PC-3 (cell line): ENCODE results near the gene EMC1. TPM values are rescaled to one million over a fixed set of nuclear protein-coding genes. Genes with fewer than 3 reads are reported as not detected.
A peak's percentile ranks its signal among the peaks of the same experiment; 100 is the strongest.

Source experiments
- ATAC-seq: fragments of 200-7000 bp; cut with Tn5 transposase; 2 replicates; pipeline ENCODE4 v1.9.1; 2020; ENCODE audit warnings: mild to moderate bottlenecking, moderate library complexity
- BruUV-seq: library from RNA; stranded (reverse); fragments of 400-500 nt; replicated peaks from 2 replicates; lab custom pipeline; 2021; lab: Mats Ljungman, UMichigan
- CTCF ChIA-PET: fragments of 300-600 bp; sonication (Branson Sonifier 250); formaldehyde crosslinking; loops from one replicate; lab custom pipeline; 2022; ENCODE audit warnings: antibody characterized with exemption; lab: Charles Lee
- POLR2A ChIA-PET: fragments of 300-600 bp; sonication (Branson Sonifier 250); formaldehyde crosslinking; loops from one replicate; lab custom pipeline; 2022; ENCODE audit warnings: antibody characterized with exemption; ENCODE audit not compliant: unreplicated experiment; lab: Charles Lee
- DNase-seq: peaks from one replicate; pipeline ENCODE4 v3.0.0-alpha.2; 2015
- H2AFZ ChIP-seq: fragments of 300-600 bp; sonication (generic); 2 replicates; pipeline ENCODE4 v1.6.0; 2016; ENCODE audit warnings: antibody characterized with exemption, low read length
- H3F3A ChIP-seq: fragments of 300-600 bp; sonication (generic); one replicate; pipeline ENCODE4 v1.6.0; 2017; ENCODE audit warnings: antibody characterized with exemption, low read length, control low read depth, mild to moderate bottlenecking; ENCODE audit not compliant: unreplicated experiment
- H3K27ac ChIP-seq: fragments of 300-600 bp; sonication (generic); 2 replicates; pipeline ENCODE4 v1.5.1; 2016; ENCODE audit warnings: mild to moderate bottlenecking, low read length
- H3K27me3 ChIP-seq: fragments of 300-600 bp; sonication (generic); 2 replicates; pipeline ENCODE4 v1.6.1; 2016; ENCODE audit warnings: low read length, mixed read lengths
- H3K36me3 ChIP-seq: fragments of 300-600 bp; sonication (generic); 2 replicates; pipeline ENCODE4 v1.6.1; 2016; ENCODE audit warnings: low read depth, mixed run types, low read length, mixed read lengths
- H3K4me1 ChIP-seq: fragments of 300-600 bp; sonication (generic); 2 replicates; pipeline ENCODE4 v1.5.1; 2016; ENCODE audit warnings: low read length; ENCODE audit not compliant: insufficient read depth
- H3K4me2 ChIP-seq: fragments of 300-600 bp; sonication (generic); 2 replicates; pipeline ENCODE4 v1.6.0; 2016; ENCODE audit warnings: low read length
- H3K4me3 ChIP-seq: fragments of 300-600 bp; sonication (generic); 2 replicates; pipeline ENCODE4 v1.5.1; 2016; ENCODE audit warnings: mild to moderate bottlenecking, low read length, mixed read lengths
- H3K79me2 ChIP-seq: fragments of 300-600 bp; sonication (generic); 2 replicates; pipeline ENCODE4 v1.6.1; 2017; ENCODE audit warnings: low read length, mixed read lengths
- H3K9ac ChIP-seq: fragments of 300-600 bp; sonication (generic); 2 replicates; pipeline ENCODE4 v1.6.0; 2016; ENCODE audit warnings: mild to moderate bottlenecking, low read length
- H3K9me2 ChIP-seq: fragments of 300-600 bp; sonication (generic); replicated peaks from 2 replicates; pipeline ENCODE4 v1.6.1; 2016; ENCODE audit warnings: mixed run types, low read length, mixed read lengths
- H3K9me3 ChIP-seq: fragments of 300-600 bp; sonication (generic); 2 replicates; pipeline ENCODE4 v1.6.1; 2016; ENCODE audit warnings: low read length, mixed read lengths
- H4K20me1 ChIP-seq: fragments of 300-600 bp; sonication (generic); 2 replicates; pipeline ENCODE4 v1.6.1; 2016; ENCODE audit warnings: low read length, mixed read lengths
- EZH2 ChIP-seq: fragments of 300-600 bp; sonication (generic); IDR thresholded peaks from one replicate; pipeline ENCODE4 v1.6.1; 2017; ENCODE audit warnings: antibody characterized with exemption, mild to moderate bottlenecking, low read length; ENCODE audit not compliant: unreplicated experiment
- EZH2phosphoT487 ChIP-seq: fragments of 300-600 bp; sonication (generic); IDR thresholded peaks from 2 replicates; pipeline ENCODE4 v1.6.1; 2018; ENCODE audit warnings: mild to moderate bottlenecking, antibody characterized with exemption, low read length, borderline replicate concordance
- intact Hi-C: fragments of 100-400 bp; cut with micrococcal nuclease; formaldehyde crosslinking; loops from 2 replicates; pipeline ENCODE4 v1.9.0; 2023
- total RNA-seq: library from RNA; depleted of rRNA; stranded (reverse); fragments of >200 nt; gene quantifications from 2 replicates; pipeline ENCODE4 v1.2.3, GENCODE V29; 2014
- TF ChIP-seq, protein P1 (sequence below): fragments of 300-600 bp; sonication (generic); conservative IDR thresholded peaks from 2 replicates; pipeline ENCODE4 v1.5.1; 2017; ENCODE audit warnings: antibody characterized with exemption, low read depth, mild to moderate bottlenecking, low read length

The EMC1 gene
- total RNA-seq, 1 experiment from 2014 or later: 60.9 TPM

DNA sequence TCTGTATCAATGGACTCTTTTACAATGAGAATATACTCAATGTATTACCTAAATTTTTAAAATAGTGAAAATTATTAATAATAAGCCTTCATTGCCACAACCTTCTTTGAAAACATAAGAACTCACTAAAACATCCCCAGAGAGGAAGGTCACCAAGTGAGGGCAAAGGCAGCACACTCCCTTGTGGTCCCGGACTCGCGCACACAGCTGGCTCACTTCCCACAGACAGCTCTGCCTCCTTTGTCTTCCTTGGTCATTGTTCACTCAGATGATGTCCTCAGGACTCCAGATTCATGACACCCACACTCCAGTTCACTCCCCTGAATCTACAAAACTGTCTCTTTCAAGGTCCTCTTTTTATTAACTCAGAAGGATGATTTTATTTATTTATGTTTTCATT is 22.1 kb downstream of the EMC1 start:
- no peak overlapping the region for H3K9ac ChIP-seq
- DNase-seq (no peak), ATAC-seq (no peak)
- H4K20me1 ChIP-seq: no peaks in the 10 kb centered on the region
- ChIA-PET CTCF (no interaction called here), POLR2A (no interaction called here)
- H3K4me1 ChIP-seq: no peaks in the 10 kb centered on the region
- H3K9me3 ChIP-seq: no peaks in the 10 kb centered on the region
- H2AFZ ChIP-seq: no peak overlapping the region
- H3K4me3 ChIP-seq: no peak overlapping the region
- TF ChIP-seq EZH2phosphoT487 (no peak), EZH2 (no peak)
- TF ChIP-seq, protein P1, sequence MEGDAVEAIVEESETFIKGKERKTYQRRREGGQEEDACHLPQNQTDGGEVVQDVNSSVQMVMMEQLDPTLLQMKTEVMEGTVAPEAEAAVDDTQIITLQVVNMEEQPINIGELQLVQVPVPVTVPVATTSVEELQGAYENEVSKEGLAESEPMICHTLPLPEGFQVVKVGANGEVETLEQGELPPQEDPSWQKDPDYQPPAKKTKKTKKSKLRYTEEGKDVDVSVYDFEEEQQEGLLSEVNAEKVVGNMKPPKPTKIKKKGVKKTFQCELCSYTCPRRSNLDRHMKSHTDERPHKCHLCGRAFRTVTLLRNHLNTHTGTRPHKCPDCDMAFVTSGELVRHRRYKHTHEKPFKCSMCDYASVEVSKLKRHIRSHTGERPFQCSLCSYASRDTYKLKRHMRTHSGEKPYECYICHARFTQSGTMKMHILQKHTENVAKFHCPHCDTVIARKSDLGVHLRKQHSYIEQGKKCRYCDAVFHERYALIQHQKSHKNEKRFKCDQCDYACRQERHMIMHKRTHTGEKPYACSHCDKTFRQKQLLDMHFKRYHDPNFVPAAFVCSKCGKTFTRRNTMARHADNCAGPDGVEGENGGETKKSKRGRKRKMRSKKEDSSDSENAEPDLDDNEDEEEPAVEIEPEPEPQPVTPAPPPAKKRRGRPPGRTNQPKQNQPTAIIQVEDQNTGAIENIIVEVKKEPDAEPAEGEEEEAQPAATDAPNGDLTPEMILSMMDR: no peak
- intact Hi-C loops: no loop called here
- no peaks in the 10 kb centered on the region for H3K79me2 ChIP-seq
- H3K36me3 ChIP-seq: peaks cover 69% of the 10 kb centered on the region
- no peaks in the 10 kb centered on the region for H3K27me3 ChIP-seq
- BruUV-seq: no TSS peak
- no peak overlapping the region for H3K27ac ChIP-seq
- H3K4me2 ChIP-seq: no peak overlapping the region
- H3K9me2 ChIP-seq: no peaks in the 10 kb centered on the region
- no peaks in the 10 kb centered on the region for H3F3A ChIP-seq

DNA sequence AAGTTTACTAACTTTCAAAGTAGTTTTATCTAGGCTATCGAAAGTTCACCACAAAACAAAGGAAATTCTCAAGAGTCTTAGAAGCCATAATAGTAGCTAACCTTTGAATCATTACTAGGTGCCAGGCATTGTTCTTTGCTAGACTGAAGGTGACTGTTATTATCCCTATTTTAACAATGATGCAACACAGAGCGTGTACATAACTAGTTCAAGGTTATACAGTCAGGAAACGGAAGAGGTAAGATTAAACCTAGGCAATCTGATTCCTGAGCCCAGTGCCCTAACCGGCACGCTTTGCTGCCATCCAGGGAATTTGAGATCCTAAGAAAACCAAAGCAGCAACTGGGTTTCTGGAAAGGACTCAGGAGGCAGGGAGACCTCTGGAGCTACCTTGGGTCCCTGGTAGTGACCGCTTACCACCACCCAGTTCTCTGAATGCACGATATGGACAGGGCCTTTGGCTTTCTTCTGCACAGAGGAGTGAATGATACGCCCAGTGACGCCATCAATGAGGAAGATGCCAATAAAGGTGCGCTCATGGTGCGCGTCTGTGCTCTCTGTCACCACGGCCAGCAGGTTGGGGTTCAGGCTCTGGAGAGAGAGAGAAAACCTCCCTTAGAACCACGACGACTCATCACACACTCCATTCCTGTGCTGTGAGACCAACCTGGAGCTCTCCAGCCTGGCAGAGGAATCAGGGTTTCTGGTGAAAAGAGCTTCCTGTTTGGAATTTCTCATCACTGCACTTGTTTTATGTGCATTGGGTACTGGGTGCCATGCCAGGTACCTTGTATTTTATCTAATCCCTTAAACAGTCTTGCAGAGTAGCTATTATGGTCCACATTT is 28.1 kb downstream of the EMC1 start:
- Histone ChIP-seq H3K4me3 (no peak overlapping the region), H3K4me2 (no peak overlapping the region), H3K9me2 (no peaks in the 10 kb centered on the region), H3K27ac (no peak overlapping the region), H3K79me2 (no peaks in the 10 kb centered on the region), H3F3A (no peaks in the 10 kb centered on the region), H3K36me3 (peaks cover 70% of the 10 kb centered on the region), H3K27me3 (no peaks in the 10 kb centered on the region), H4K20me1 (no peaks in the 10 kb centered on the region), H2AFZ (no peak overlapping the region), H3K4me1 (no peaks in the 10 kb centered on the region), H3K9me3 (no peaks in the 10 kb centered on the region), H3K9ac (no peak overlapping the region)
- peak; percentile 52 for DNase-seq
- CTCF ChIA-PET: no interaction called here
- peak; percentile 76 for ATAC-seq
- BruUV-seq: no TSS peak
- POLR2A ChIA-PET: interaction anchor here (0.6 kb wide), 1 partner anchor 13 kb away, joined by 5 read pairs; no protein-coding TSS in a partner anchor
- intact Hi-C loops: no loop called here
- no peak for TF ChIP-seq EZH2

DNA sequence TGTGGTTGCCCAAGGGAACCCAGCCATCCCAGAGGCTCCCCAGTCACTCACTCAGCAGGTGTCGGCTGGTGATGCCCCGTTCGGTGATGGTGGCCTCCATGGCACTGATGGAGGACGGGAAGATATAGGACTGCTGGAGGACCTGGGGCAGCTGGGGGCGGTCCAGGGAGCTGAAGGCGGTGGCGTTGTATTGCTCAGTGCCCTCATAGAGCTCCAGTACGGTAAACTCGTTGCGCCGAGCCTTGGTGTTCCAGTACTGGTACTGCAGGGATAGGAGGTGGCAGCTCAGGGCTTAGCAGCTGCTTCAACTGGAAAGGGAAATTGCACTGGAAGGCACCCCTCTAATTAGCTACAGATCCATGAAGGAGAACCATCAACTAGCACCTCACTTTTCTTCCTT is 28.8 kb downstream of the EMC1 start:
- H3K4me2 ChIP-seq: no peak overlapping the region
- no peaks in the 10 kb centered on the region for H4K20me1 ChIP-seq
- DNase-seq (no peak), ATAC-seq (no peak)
- no peaks in the 10 kb centered on the region for H3K9me2 ChIP-seq
- H3K9ac ChIP-seq: no peak overlapping the region
- POLR2A ChIA-PET: no interaction called here
- BruUV-seq: no TSS peak
- no peaks in the 10 kb centered on the region for H3K4me1 ChIP-seq
- peaks cover 74% of the 10 kb centered on the region for H3K36me3 ChIP-seq
- CTCF ChIA-PET: interaction anchor here (0.6 kb wide), 1 partner anchor 849 kb away, joined by 3 read pairs; no protein-coding TSS in a partner anchor
- H3K4me3 ChIP-seq: no peak overlapping the region
- H3K27ac ChIP-seq: no peak overlapping the region
- H2AFZ ChIP-seq: no peak overlapping the region
- TF ChIP-seq EZH2phosphoT487 (no peak), EZH2 (no peak)
- H3K27me3 ChIP-seq: no peaks in the 10 kb centered on the region
- no peaks in the 10 kb centered on the region for H3K79me2 ChIP-seq
- H3F3A ChIP-seq: no peaks in the 10 kb centered on the region
- intact Hi-C loops: no loop called here
- H3K9me3 ChIP-seq: no peaks in the 10 kb centered on the region
